H9 (cell line): Measurements from ENCODE around the gene GAL3ST2. TPM values are rescaled to one million over a fixed set of nuclear protein-coding genes. Genes with fewer than 3 reads are reported as not detected.

Experiments used
- DNase-seq: peaks from one replicate; pipeline ENCODE4 v3.0.0-alpha.2; 2017
- H2AFZ ChIP-seq: one replicate; pipeline ENCODE4 v1.6.1; 2013; ENCODE audit warnings: mild to moderate bottlenecking, low read length, control low read depth, moderate library complexity
- H2AK5ac ChIP-seq: 2 replicates; pipeline ENCODE4 v1.6.1; 2013; ENCODE audit warnings: low read length, control low read depth, mixed read lengths; ENCODE audit not compliant: insufficient read length
- H2BK120ac ChIP-seq: one replicate; pipeline ENCODE4 v1.6.1; 2013; ENCODE audit warnings: low read depth, mild to moderate bottlenecking, low read length, control low read depth, inconsistent platforms; ENCODE audit not compliant: poor library complexity, severe bottlenecking
- H2BK12ac ChIP-seq: 2 replicates; pipeline ENCODE4 v1.6.1; 2013; ENCODE audit warnings: low read length, control low read depth, mixed read lengths, low read depth; ENCODE audit not compliant: insufficient read length
- H2BK15ac ChIP-seq: 2 replicates; pipeline ENCODE4 v1.6.1; 2013; ENCODE audit warnings: low read depth, low read length, control low read depth
- H2BK20ac ChIP-seq: one replicate; pipeline ENCODE4 v1.6.1; 2013; ENCODE audit warnings: low read depth, mild to moderate bottlenecking, low read length, control low read depth, inconsistent platforms; ENCODE audit not compliant: poor library complexity, severe bottlenecking
- H2BK5ac ChIP-seq: 2 replicates; pipeline ENCODE4 v1.6.1; 2013; ENCODE audit warnings: low read length, control low read depth, mixed read lengths; ENCODE audit not compliant: insufficient read length
- H3K14ac ChIP-seq: 2 replicates; pipeline ENCODE4 v1.6.1; 2013; ENCODE audit warnings: low read length, control low read depth; ENCODE audit not compliant: insufficient read depth
- H3K18ac ChIP-seq: 2 replicates; pipeline ENCODE4 v1.6.1; 2013; ENCODE audit warnings: low read depth, mild to moderate bottlenecking, mixed read lengths, low read length, control low read depth; ENCODE audit not compliant: insufficient read length
- H3K23ac ChIP-seq: 2 replicates; pipeline ENCODE4 v1.6.1; 2013; ENCODE audit warnings: low read length, control low read depth, mixed read lengths, low read depth; ENCODE audit not compliant: insufficient read length
- H3K23me2 ChIP-seq: 2 replicates; pipeline ENCODE4 v1.6.1; 2013; ENCODE audit warnings: low read depth, mild to moderate bottlenecking, mixed read lengths, low read length, control low read depth; ENCODE audit not compliant: insufficient read length, poor library complexity, severe bottlenecking
- H3K27ac ChIP-seq: 2 replicates; pipeline ENCODE4 v1.5.1; 2013; ENCODE audit warnings: low read length, control low read depth, mixed read lengths, low read depth; ENCODE audit not compliant: insufficient read length
- H3K27me3 ChIP-seq: 2 replicates; pipeline ENCODE4 v1.6.1; 2013; ENCODE audit warnings: low read length, control low read depth, inconsistent platforms; ENCODE audit not compliant: insufficient read depth
- H3K4ac ChIP-seq: 2 replicates; pipeline ENCODE4 v1.6.1; 2013; ENCODE audit warnings: low read depth, mild to moderate bottlenecking, control low read depth, inconsistent platforms, low read length, moderate library complexity
- H3K4me1 ChIP-seq: 2 replicates; pipeline ENCODE4 v1.6.1; 2013; ENCODE audit warnings: low read length, control low read depth, inconsistent platforms; ENCODE audit not compliant: insufficient read depth
- H3K4me2 ChIP-seq: 2 replicates; pipeline ENCODE4 v1.6.1; 2013; ENCODE audit warnings: low read length, control low read depth, mixed read lengths; ENCODE audit not compliant: insufficient read length, insufficient read depth
- H3K56ac ChIP-seq: 2 replicates; pipeline ENCODE4 v1.6.1; 2013; ENCODE audit warnings: low read depth, mild to moderate bottlenecking, mixed read lengths, low read length, control low read depth; ENCODE audit not compliant: insufficient read length
- H3K79me1 ChIP-seq: 2 replicates; pipeline ENCODE4 v1.6.1; 2013; ENCODE audit warnings: low read depth, mild to moderate bottlenecking, moderate library complexity, low read length, control low read depth, inconsistent platforms; ENCODE audit not compliant: insufficient read depth, poor library complexity, severe bottlenecking
- H3K79me2 ChIP-seq: 2 replicates; pipeline ENCODE4 v1.6.1; 2013; ENCODE audit warnings: low read length, control low read depth, inconsistent platforms; ENCODE audit not compliant: insufficient read depth
- H3K9ac ChIP-seq: 2 replicates; pipeline ENCODE4 v1.6.1; 2013; ENCODE audit warnings: low read length, control low read depth, mixed read lengths; ENCODE audit not compliant: insufficient read length; ENCODE audit errors: extremely low read depth
- H3K9me3 ChIP-seq: one replicate; pipeline ENCODE4 v1.6.1; 2013; ENCODE audit warnings: low read depth, low read length, inconsistent platforms; ENCODE audit not compliant: control insufficient read depth
- H3T11ph ChIP-seq: one replicate; pipeline ENCODE4 v1.6.1; 2013; ENCODE audit warnings: mild to moderate bottlenecking, low read length, control low read depth, inconsistent platforms
- H4K20me1 ChIP-seq: one replicate; pipeline ENCODE4 v1.6.1; 2013; ENCODE audit not compliant: control insufficient read depth, insufficient read length, insufficient read depth
- H4K5ac ChIP-seq: 2 replicates; pipeline ENCODE4 v1.6.1; 2013; ENCODE audit warnings: low read depth, mild to moderate bottlenecking, mixed read lengths, low read length, control low read depth; ENCODE audit not compliant: insufficient read length
- H4K8ac ChIP-seq: replicated peaks from 2 replicates; pipeline ENCODE4 v1.6.1; 2013; ENCODE audit warnings: low read length, control low read depth, mixed read lengths, low read depth; ENCODE audit not compliant: insufficient read length
- H4K91ac ChIP-seq: 2 replicates; pipeline ENCODE4 v1.6.1; 2013; ENCODE audit warnings: low read depth, mild to moderate bottlenecking, moderate library complexity, mixed read lengths, low read length, control low read depth; ENCODE audit not compliant: insufficient read length
- H3K27ac Mint-ChIP-seq, 3 experiments: 2 replicates in 2 of 3; 3 replicates in 1 of 3; pipeline ENCODE4 v1.8.0; 2020 to 2021; ENCODE audit warnings: mixed read lengths in 3 of 3, mild to moderate bottlenecking in 1 of 3, moderate library complexity in 1 of 3
- H3K27me3 Mint-ChIP-seq: 2 replicates; pipeline ENCODE4 v1.8.0; 2021; ENCODE audit warnings: low read depth, mild to moderate bottlenecking, moderate library complexity, mixed read lengths
- H3K36me3 Mint-ChIP-seq, 3 experiments: 2 replicates in 2 of 3; 3 replicates in 1 of 3; pipeline ENCODE4 v1.8.0; 2020 to 2021; ENCODE audit warnings: low read depth in 3 of 3, mixed read lengths in 3 of 3; ENCODE audit not compliant: insufficient read depth in 1 of 3
- H3K4me1 Mint-ChIP-seq, 2 experiments: 2 replicates each; pipeline ENCODE4 v1.8.0; 2020; ENCODE audit warnings: mixed read lengths in 2 of 2
- H3K4me3 Mint-ChIP-seq, 2 experiments: 2 replicates in 1 of 2; 3 replicates in 1 of 2; pipeline ENCODE4 v1.8.0; 2020 to 2021; ENCODE audit warnings: mild to moderate bottlenecking in 2 of 2, mixed read lengths in 2 of 2, moderate library complexity in 1 of 2
- H3K9me3 Mint-ChIP-seq, 2 experiments: 2 replicates in 1 of 2; 3 replicates in 1 of 2; pipeline ENCODE4 v1.8.0; 2020; ENCODE audit warnings: mild to moderate bottlenecking in 2 of 2, mixed read lengths in 2 of 2, moderate library complexity in 1 of 2
- WGBS: extraction: QIAGEN DNeasy Blood & Tissue Kit; methylation state at CpG from one replicate; pipeline ENCODE4 v1.1.7; 2013; ENCODE audit warnings: missing lambda C conversion rate, low lambda C conversion rate, mixed read lengths; ENCODE audit not compliant: insufficient read length; ENCODE audit errors: extremely low coverage; 5-methylcytosine and 5-hydroxymethylcytosine counted together
- total RNA-seq: library from RNA; stranded (reverse); gene quantifications from 2 replicates; pipeline ENCODE4 v1.2.1, GENCODE V29; 2021
- TF ChIP-seq, protein P1 (sequence below): fragments of 200-600 bp; sonication (generic); conservative IDR thresholded peaks from 3 replicates; pipeline ENCODE4 v1.8.0; 2021; ENCODE audit warnings: antibody characterized with exemption, mild to moderate bottlenecking

GAL3ST2 gene
- total RNA-seq, 1 experiment from 2014 or later, result 0.33 TPM

- no peak overlapping the region for H3K18ac ChIP-seq
- no peaks in the 10 kb centered on the region for H3K79me2 ChIP-seq
- H4K5ac ChIP-seq, result no peak overlapping the region
- H4K20me1 ChIP-seq, result no peaks in the 10 kb centered on the region
- no peak overlapping the region for H2AFZ ChIP-seq
- H2BK12ac ChIP-seq, result no peak overlapping the region
- peaks cover 3% of the 10 kb centered on the region for H3K4me1 ChIP-seq
- H2BK15ac ChIP-seq, result no peak overlapping the region
- Mint-ChIP-seq H3K27me3 (peaks cover 15% of the 10 kb centered on the region), H3K27ac (no peak overlapping the region), H3K4me3 (no peak overlapping the region), H3K4me1 (peaks cover 13 to 23% of the 10 kb centered on the region in 2 experiments), H3K36me3 (no peaks in the 10 kb centered on the region), H3K9me3 (no peaks in the 10 kb centered on the region)
- H3K14ac ChIP-seq, result no peak overlapping the region; the same call in 1 of the 2 replicates
- H3K4ac ChIP-seq, result no peak overlapping the region
- no peak overlapping the region for H2BK5ac ChIP-seq
- no peak overlapping the region for H3K23ac ChIP-seq
- H2AK5ac ChIP-seq, result no peak overlapping the region
- no peak overlapping the region for H2BK20ac ChIP-seq
- WGBS, result no CpG with 5 or more reads among the region's 20 CpGs
- H3K27me3 ChIP-seq, result no peaks in the 10 kb centered on the region; the same call in 1 of the 2 replicates
- no peak overlapping the region for H3T11ph ChIP-seq
- no peak overlapping the region for H3K4me2 ChIP-seq
- H3K27ac ChIP-seq, result no peak overlapping the region
- H3K9ac ChIP-seq, result no peak overlapping the region
- H4K91ac ChIP-seq, result no peak overlapping the region
- H3K56ac ChIP-seq, result no peak overlapping the region
- no peak overlapping the region for H4K8ac ChIP-seq
- no peaks in the 10 kb centered on the region for H3K23me2 ChIP-seq
- H3K79me1 ChIP-seq, result no peaks in the 10 kb centered on the region
- H2BK120ac ChIP-seq, result no peak overlapping the region
- TF ChIP-seq, protein P1, sequence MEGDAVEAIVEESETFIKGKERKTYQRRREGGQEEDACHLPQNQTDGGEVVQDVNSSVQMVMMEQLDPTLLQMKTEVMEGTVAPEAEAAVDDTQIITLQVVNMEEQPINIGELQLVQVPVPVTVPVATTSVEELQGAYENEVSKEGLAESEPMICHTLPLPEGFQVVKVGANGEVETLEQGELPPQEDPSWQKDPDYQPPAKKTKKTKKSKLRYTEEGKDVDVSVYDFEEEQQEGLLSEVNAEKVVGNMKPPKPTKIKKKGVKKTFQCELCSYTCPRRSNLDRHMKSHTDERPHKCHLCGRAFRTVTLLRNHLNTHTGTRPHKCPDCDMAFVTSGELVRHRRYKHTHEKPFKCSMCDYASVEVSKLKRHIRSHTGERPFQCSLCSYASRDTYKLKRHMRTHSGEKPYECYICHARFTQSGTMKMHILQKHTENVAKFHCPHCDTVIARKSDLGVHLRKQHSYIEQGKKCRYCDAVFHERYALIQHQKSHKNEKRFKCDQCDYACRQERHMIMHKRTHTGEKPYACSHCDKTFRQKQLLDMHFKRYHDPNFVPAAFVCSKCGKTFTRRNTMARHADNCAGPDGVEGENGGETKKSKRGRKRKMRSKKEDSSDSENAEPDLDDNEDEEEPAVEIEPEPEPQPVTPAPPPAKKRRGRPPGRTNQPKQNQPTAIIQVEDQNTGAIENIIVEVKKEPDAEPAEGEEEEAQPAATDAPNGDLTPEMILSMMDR, result no peak
- DNase-seq, result peak; percentile 28
- H3K9me3 ChIP-seq, result no peaks in the 10 kb centered on the region
Observed at GRCh38 chr2:241811952-241812729, 35.5 kb downstream of the GAL3ST2 start.
